Omental fat pad (tissue), 4 donors: ENCODE measurements around the gene SIX3. TPM values are rescaled to one million over a fixed set of nuclear protein-coding genes. Genes with fewer than 3 reads are reported as not detected.

Experiments
- ATAC-seq: fragments of 150-250 bp; one replicate; pipeline ENCODE4 v1.9.1; 2016; ENCODE audit warnings: mild to moderate bottlenecking, moderate library complexity; ENCODE audit not compliant: low FRiP score
- DNase-seq: peaks from one replicate; pipeline ENCODE4 v3.0.0-alpha.2; 2019; ENCODE audit warnings: low spot score
- CTCF ChIP-seq, 3 donors: fragments of 450-650 bp; IDR thresholded peaks; one replicate each; pipeline ENCODE4 v1.5.1; 2016 to 2017; ENCODE audit warnings: antibody characterized with exemption in 3 of 3, mild to moderate bottlenecking in 3 of 3, moderate library complexity in 2 of 3
- small RNA-seq: library from RNA; depleted of rRNA; stranded (forward); fragments of <200 nt; gene quantifications from one replicate; pipeline ENCODE3, GENCODE V24; 2016
- total RNA-seq, 4 donors: library from RNA; depleted of rRNA; stranded (reverse); fragments of >200 nt; gene quantifications; one replicate each; pipeline ENCODE4 v1.1.0, GENCODE V29; 2016

SIX3 gene
- total RNA-seq, 4 donors from 2014 or later = not detected

GRCh38 chr2:44980751-44981713, 39.5 kb downstream of the SIX3 start:
- DNase-seq (no peak), ATAC-seq (no peak)
- no peak for TF ChIP-seq CTCF (IDR thresholded peaks at IDR 0.05)

- DNase-seq (peak; percentile 68), ATAC-seq (peak; percentile 71)
- TF ChIP-seq CTCF (IDR thresholded peaks at IDR 0.05) = peak in 2 of 3 donors; percentile 11 to 73
Observed at GRCh38 chr2:44981714-44982108, 40.2 kb downstream of the SIX3 start.

- DNase-seq = no peak
- TF ChIP-seq CTCF (IDR thresholded peaks at IDR 0.05) = no peak
- ATAC-seq = no peak
Observed at GRCh38 chr2:44983836-44984604, 42.5 kb downstream of the SIX3 start.

- no peak for DNase-seq
- TF ChIP-seq CTCF (IDR thresholded peaks at IDR 0.05) = no peak
Observed at GRCh38 chr2:44989176-44989575, 47.7 kb downstream of the SIX3 start.

GRCh38 chr2:44994377-44994776, 52.9 kb downstream of the SIX3 start:
- no peak for ATAC-seq
- no peak for TF ChIP-seq CTCF (IDR thresholded peaks at IDR 0.05)
- DNase-seq = no peak

More at GRCh38 chr2:44989176-44989575, 47.7 kb downstream of the SIX3 start:
- no peak for ATAC-seq

Small RNA genes within 50 kb of the gene (small RNA-seq; reads per million reads assigned to genes)
- gene RF02246 = not detected
- not detected for gene RF02247
- not detected for gene RF02248
- gene RF02250 = not detected
- not detected for gene RF02251
- not detected for gene RF02252

Other genes with a start within 250 kb of the SIX3 start
- 10 to 100 TPM in 3 of 4 donors, 1 to 10 TPM in 1; 3.6 to 26.3 (median 12.7) TPM for gene SIX2, start 67.8 kb downstream of the SIX3 start, total RNA-seq